ENCODE data around the gene AFAP1.

Gene AFAP1

DNA sequence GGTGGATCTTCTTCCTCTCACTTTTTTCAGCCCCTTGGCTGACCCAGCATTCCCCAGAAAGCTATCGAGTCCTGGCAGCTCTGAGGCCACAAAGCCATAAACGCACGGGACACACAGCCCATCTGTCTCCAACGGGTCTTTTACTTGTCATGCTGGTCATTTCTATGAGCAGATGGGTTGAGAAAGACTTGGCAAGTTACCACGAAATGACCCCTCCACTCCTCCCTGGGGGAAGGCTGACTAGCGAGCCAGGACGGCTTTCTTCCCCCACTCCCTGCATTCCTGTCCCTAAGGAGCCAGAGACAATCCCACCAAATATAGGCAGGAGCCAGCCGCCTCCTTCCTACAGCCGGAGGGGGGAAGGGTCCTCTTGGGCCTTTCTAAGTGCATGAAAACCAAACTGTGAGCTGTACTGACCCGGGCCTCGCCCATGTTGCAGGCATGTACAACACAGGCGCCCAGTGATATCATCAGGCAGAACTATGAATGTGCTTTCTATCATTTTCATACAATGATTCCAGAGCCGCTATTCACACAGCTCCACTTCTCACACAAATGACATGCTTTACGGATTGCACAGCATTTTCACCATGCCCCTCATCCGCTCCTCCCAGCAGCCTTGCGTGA is 28.6 kb downstream of the AFAP1 start:
- TF ChIP-seq ZEB2 (tag by site-specific recombination; IDR thresholded peaks at IDR 0.05) (no peak), YY2 (tag by site-specific recombination; IDR thresholded peaks at IDR 0.05) (no peak), ZNF776 (tag by site-specific recombination; IDR thresholded peaks at IDR 0.05; ENCODE audit: borderline replicate concordance) (no peak), ZNF600 (tag by site-specific recombination; IDR thresholded peaks at IDR 0.05) (no peak), GLIS1 (tag by site-specific recombination; IDR thresholded peaks at IDR 0.05) (no peak), SALL2 (tag by site-specific recombination; IDR thresholded peaks at IDR 0.05; ENCODE audit: borderline replicate concordance) (no peak)
- ChIA-PET POLR2A (no interaction called here), CTCF (interaction anchor here (0.7 kb wide), 1 partner anchor 109 kb away, joined by 3 read pairs; no protein-coding TSS in a partner anchor)
- H3K27ac ChIP-seq (ENCODE audit: extremely low read depth, low read depth, low read length): no peak overlapping the region
- H3K9me3 ChIP-seq (ENCODE audit: control insufficient read depth, insufficient read depth, low read depth, low read length): no peaks in the 10 kb centered on the region
- no peaks in the 10 kb centered on the region for H3K4me1 ChIP-seq (ENCODE audit: control insufficient read depth, insufficient read depth, low read length)
- H3K36me3 ChIP-seq (ENCODE audit: control insufficient read depth in 2 of 2, insufficient read depth in 1 of 2, low read length in 2 of 2): no peaks in the 10 kb centered on the region
- H3K4me3 ChIP-seq (ENCODE audit: low read depth, low read length): no peak overlapping the region

DNA sequence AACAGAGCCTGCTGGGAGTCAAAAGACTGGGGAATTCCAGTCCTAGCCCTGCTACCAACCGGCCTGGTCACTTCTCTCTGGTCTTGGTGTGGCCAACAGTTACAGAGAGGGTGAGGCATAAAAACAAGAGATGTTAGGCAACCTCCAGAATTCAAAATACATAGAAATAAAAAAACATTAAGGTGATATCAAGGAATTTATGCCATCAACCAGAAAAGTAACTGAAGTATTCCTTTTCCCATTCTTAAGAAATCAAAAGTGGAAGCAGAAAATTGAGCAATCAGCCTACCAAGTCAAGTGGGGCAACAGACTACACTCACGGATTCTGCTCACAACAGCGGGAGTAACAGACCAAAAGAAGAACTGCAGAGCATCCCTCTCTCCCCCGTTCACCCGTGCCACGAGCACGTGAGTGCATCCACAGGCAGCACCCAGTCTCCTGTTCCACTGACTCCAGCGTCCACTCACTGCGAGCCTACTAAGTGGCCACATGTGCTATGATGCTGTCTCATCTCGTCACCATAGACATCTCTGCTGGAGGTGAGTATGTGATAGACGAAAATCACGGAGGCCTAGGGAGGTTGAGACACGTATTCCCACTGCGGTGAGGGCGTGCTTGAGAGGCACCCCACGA is 29.3 kb downstream of the AFAP1 start:
- ChIA-PET CTCF (no interaction called here), POLR2A (no interaction called here)
- H3K4me1 ChIP-seq (ENCODE audit: control insufficient read depth, insufficient read depth, low read length): no peaks in the 10 kb centered on the region
- TF ChIP-seq ZNF549 (tag by site-specific recombination; IDR thresholded peaks at IDR 0.05): no peak
- TF ChIP-seq, protein P1, sequence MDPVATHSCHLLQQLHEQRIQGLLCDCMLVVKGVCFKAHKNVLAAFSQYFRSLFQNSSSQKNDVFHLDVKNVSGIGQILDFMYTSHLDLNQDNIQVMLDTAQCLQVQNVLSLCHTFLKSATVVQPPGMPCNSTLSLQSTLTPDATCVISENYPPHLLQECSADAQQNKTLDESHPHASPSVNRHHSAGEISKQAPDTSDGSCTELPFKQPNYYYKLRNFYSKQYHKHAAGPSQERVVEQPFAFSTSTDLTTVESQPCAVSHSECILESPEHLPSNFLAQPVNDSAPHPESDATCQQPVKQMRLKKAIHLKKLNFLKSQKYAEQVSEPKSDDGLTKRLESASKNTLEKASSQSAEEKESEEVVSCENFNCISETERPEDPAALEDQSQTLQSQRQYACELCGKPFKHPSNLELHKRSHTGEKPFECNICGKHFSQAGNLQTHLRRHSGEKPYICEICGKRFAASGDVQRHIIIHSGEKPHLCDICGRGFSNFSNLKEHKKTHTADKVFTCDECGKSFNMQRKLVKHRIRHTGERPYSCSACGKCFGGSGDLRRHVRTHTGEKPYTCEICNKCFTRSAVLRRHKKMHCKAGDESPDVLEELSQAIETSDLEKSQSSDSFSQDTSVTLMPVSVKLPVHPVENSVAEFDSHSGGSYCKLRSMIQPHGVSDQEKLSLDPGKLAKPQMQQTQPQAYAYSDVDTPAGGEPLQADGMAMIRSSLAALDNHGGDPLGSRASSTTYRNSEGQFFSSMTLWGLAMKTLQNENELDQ (tag by site-specific recombination; IDR thresholded peaks at IDR 0.05; ENCODE audit: low read depth): no peak
- TF ChIP-seq ZBTB20 (tag by site-specific recombination; IDR thresholded peaks at IDR 0.05): no peak
- no peak for TF ChIP-seq ZNF175 (tag by site-specific recombination; IDR thresholded peaks at IDR 0.05)
- TF ChIP-seq ZNF624 (tag by site-specific recombination; IDR thresholded peaks at IDR 0.05): no peak
- TF ChIP-seq ZNF211 (tag by site-specific recombination; IDR thresholded peaks at IDR 0.05; ENCODE audit: low read depth): no peak
- no peak for TF ChIP-seq ZNF768 (tag by site-specific recombination; IDR thresholded peaks at IDR 0.05)
- TF ChIP-seq, protein P2, sequence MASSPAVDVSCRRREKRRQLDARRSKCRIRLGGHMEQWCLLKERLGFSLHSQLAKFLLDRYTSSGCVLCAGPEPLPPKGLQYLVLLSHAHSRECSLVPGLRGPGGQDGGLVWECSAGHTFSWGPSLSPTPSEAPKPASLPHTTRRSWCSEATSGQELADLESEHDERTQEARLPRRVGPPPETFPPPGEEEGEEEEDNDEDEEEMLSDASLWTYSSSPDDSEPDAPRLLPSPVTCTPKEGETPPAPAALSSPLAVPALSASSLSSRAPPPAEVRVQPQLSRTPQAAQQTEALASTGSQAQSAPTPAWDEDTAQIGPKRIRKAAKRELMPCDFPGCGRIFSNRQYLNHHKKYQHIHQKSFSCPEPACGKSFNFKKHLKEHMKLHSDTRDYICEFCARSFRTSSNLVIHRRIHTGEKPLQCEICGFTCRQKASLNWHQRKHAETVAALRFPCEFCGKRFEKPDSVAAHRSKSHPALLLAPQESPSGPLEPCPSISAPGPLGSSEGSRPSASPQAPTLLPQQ (tag by site-specific recombination; IDR thresholded peaks at IDR 0.05): no peak
- no peak for TF ChIP-seq WT1 (tag by site-specific recombination; IDR thresholded peaks at IDR 0.05)
- TF ChIP-seq, protein P3, sequence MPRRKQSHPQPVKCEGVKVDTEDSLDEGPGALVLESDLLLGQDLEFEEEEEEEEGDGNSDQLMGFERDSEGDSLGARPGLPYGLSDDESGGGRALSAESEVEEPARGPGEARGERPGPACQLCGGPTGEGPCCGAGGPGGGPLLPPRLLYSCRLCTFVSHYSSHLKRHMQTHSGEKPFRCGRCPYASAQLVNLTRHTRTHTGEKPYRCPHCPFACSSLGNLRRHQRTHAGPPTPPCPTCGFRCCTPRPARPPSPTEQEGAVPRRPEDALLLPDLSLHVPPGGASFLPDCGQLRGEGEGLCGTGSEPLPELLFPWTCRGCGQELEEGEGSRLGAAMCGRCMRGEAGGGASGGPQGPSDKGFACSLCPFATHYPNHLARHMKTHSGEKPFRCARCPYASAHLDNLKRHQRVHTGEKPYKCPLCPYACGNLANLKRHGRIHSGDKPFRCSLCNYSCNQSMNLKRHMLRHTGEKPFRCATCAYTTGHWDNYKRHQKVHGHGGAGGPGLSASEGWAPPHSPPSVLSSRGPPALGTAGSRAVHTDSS (tag by site-specific recombination; IDR thresholded peaks at IDR 0.05): no peak
- TF ChIP-seq ZNF654 (tag by site-specific recombination; IDR thresholded peaks at IDR 0.05; ENCODE audit: low read depth): no peak
- TF ChIP-seq ZNF707 (tag by site-specific recombination; IDR thresholded peaks at IDR 0.05): no peak
- TF ChIP-seq ZNF785 (tag by site-specific recombination; IDR thresholded peaks at IDR 0.05): no peak
- TF ChIP-seq HOXC10 (CRISPR knock-in tag; IDR thresholded peaks at IDR 0.05): no peak
- TF ChIP-seq ZFP69B (tag by site-specific recombination; IDR thresholded peaks at IDR 0.05): no peak
- TF ChIP-seq ZNF623 (tag by site-specific recombination; IDR thresholded peaks at IDR 0.05): no peak
- TF ChIP-seq ZNF10 (tag by site-specific recombination; IDR thresholded peaks at IDR 0.05): no peak
- TF ChIP-seq, protein P4, sequence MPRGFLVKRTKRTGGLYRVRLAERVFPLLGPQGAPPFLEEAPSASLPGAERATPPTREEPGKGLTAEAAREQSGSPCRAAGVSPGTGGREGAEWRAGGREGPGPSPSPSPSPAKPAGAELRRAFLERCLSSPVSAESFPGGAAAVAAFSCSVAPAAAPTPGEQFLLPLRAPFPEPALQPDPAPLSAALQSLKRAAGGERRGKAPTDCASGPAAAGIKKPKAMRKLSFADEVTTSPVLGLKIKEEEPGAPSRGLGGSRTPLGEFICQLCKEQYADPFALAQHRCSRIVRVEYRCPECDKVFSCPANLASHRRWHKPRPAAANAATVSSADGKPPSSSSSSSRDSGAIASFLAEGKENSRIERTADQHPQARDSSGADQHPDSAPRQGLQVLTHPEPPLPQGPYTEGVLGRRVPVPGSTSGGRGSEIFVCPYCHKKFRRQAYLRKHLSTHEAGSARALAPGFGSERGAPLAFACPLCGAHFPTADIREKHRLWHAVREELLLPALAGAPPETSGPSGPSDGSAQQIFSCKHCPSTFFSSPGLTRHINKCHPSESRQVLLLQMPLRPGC (tag by site-specific recombination; IDR thresholded peaks at IDR 0.05): no peak
- no peak for TF ChIP-seq ZNF558 (tag by site-specific recombination; IDR thresholded peaks at IDR 0.05)
- no peaks in the 10 kb centered on the region for H3K36me3 ChIP-seq (ENCODE audit: control insufficient read depth in 2 of 2, insufficient read depth in 1 of 2, low read length in 2 of 2)
- no peak overlapping the region for H3K4me3 ChIP-seq (ENCODE audit: low read depth, low read length)
- no peak overlapping the region for H3K27ac ChIP-seq (ENCODE audit: extremely low read depth, low read depth, low read length)
- no peaks in the 10 kb centered on the region for H3K9me3 ChIP-seq (ENCODE audit: control insufficient read depth, insufficient read depth, low read depth, low read length)
